LNCAP (cell line): ENCODE data around the gene TEPSIN.

Experiments
- TF ChIP-seq, protein P1 (sequence below): fragments of 450-650 bp; IDR thresholded peaks from 2 replicates; pipeline ENCODE4 v1.5.1; 2017; ENCODE audit warnings: mild to moderate bottlenecking

TEPSIN gene

DNA sequence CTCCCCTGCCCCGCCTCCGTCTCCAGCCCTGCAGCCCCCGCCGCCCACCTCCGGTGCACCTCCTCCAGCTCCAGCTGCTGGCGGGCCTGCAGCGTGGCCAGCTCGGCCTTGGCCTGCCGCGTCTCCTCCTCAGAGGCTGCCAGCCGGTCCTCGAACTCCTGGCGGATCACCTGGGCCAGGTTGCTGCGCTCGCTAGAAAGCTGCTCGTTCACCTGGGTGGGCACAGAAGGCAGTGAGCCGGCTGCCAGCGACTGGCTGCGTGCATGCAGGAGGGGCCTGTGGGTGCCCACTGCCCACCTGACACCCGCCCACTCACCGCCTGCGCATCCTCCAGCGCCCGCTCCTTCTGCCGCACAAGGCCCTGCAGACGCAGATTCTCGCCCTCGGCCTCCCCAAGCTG is 48.3 kb downstream of the TEPSIN start:
- TF ChIP-seq, protein P1, sequence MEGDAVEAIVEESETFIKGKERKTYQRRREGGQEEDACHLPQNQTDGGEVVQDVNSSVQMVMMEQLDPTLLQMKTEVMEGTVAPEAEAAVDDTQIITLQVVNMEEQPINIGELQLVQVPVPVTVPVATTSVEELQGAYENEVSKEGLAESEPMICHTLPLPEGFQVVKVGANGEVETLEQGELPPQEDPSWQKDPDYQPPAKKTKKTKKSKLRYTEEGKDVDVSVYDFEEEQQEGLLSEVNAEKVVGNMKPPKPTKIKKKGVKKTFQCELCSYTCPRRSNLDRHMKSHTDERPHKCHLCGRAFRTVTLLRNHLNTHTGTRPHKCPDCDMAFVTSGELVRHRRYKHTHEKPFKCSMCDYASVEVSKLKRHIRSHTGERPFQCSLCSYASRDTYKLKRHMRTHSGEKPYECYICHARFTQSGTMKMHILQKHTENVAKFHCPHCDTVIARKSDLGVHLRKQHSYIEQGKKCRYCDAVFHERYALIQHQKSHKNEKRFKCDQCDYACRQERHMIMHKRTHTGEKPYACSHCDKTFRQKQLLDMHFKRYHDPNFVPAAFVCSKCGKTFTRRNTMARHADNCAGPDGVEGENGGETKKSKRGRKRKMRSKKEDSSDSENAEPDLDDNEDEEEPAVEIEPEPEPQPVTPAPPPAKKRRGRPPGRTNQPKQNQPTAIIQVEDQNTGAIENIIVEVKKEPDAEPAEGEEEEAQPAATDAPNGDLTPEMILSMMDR = no peak

DNA sequence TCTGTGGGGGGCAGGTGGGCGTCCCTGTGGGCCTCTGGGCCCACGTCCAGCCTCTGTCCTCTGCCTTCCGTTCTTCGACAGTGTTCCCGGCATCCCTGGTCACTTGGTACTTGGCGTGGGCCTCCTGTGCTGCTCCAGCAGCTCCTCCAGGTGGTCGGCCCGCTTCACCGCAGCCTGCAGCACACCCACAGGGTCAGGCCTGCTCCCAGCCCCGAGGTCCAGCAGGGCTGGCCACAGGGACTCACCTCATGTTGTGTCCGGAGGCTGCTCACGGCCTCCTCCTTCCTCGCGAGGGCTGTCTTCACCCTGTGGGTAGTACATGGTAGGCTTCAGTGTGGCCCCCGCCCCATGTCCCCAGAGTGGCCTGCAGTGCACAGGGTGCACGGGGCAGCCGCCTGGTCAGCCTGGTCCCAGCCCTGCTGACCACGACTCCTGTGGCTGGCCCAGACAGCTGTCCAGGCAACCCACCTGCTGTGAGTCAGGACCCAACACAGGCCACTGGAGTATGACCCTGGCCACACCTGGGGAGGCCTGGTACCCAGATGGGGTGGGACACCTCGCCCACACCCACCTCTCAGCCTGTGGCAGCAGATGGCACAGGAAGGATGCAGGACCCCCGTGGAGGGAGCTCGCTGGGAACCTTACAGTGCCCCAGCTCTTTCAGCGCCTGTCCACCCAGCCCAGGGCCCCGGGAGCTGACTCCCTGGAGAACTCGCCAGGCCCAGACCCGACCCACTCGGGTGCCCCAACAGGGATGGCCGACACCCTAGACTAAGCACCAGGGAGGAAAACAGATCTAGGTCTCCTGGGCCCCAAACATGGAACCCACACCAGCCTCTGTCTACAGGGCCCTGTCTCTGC is 49.0 kb downstream of the TEPSIN start:
- TF ChIP-seq, protein P1 = no peak

GRCh38 chr17:81189016-81189415 is 49.8 kb downstream of the TEPSIN start:
- TF ChIP-seq, protein P1 = no peak

- TF ChIP-seq, protein P1 = no peak
These were observed 50.4 kb downstream of the TEPSIN start for GRCh38 chr17:81188491-81188840.

DNA sequence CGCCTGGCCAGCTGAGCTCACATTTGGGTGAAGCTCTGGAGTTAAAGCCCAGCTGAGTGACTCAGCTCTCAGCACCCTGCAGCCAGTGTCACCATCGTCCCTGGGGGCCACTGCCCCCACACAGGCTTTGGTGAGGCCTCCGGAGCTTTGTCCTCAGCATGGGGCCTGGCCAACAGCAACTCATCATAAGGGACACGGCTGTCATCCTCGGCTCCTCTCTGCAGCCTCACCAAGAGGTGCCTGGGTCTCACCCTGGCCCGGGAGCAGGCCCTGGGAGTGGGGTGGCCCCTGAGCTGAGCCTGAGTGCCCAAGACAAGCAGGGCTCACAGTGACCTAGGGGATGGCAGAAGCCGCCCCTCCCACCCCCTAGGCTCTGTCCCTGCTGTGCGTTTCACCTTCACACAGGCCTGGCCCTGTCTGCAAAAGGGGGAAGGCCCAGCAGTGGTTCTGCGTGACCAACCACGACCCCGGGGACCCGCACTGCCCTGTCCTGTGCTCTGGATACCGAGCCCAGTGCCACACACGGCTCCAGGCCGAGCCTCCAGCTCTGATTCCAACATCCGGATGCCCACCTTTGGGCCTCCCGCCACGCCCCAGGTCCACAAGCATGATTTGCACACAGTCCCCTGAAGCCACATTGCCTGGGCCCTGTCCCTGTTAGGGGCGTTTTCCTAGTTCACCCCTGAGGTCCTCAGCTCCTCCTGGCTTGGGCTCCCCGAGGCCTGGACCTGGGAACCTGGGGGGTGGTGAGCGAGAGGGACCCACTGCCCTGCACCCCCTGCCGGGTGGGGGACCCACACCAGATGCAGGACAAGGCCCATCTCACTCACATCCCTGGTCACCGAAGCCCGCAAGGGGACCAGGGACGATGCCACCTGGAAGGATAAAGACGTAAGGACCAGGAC is 51.0 kb downstream of the TEPSIN start:
- TF ChIP-seq, protein P1 = no peak

DNA sequence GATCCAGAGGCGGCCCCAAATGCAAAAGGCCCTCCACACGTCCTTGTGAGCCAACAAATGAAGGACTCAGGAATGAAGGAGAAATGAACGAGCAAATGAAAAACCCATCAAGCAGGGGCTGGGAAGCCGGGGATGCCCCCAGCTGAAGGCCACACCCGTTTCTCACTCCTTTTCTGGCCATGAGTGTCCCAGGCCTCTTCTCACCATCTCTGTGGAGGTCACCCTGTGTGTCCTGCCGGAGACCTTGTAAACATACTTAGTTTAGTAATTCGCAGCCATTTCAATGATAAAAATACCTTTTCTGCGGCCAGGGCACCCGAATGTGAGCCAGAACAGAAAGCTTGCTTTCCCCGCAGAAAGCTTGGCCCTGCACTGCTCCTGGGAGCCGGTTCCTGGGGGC is 51.7 kb downstream of the TEPSIN start:
- TF ChIP-seq, protein P1 = no peak

DNA sequence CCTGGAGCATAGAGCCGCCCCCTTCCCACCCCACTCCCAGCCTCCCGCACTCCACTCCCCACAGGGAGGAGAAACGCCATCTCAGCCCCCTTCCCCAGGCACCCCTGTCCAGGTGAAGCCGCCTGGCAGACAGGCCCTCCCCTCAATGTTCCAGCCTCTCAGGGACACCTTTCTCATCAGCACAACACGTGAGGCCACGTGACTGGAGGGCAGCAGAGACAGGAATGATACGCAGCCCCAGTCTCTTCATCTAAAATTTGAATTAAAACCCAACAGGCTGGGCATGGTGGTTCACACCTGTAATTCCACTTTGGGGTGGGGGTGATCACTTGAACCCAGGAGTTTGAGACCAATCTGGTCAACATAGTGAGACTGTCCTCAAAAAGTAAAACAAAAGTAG is 52.7 kb downstream of the TEPSIN start:
- TF ChIP-seq, protein P1 = no peak
